ENCODE results near the gene ARID3A.

DNA sequence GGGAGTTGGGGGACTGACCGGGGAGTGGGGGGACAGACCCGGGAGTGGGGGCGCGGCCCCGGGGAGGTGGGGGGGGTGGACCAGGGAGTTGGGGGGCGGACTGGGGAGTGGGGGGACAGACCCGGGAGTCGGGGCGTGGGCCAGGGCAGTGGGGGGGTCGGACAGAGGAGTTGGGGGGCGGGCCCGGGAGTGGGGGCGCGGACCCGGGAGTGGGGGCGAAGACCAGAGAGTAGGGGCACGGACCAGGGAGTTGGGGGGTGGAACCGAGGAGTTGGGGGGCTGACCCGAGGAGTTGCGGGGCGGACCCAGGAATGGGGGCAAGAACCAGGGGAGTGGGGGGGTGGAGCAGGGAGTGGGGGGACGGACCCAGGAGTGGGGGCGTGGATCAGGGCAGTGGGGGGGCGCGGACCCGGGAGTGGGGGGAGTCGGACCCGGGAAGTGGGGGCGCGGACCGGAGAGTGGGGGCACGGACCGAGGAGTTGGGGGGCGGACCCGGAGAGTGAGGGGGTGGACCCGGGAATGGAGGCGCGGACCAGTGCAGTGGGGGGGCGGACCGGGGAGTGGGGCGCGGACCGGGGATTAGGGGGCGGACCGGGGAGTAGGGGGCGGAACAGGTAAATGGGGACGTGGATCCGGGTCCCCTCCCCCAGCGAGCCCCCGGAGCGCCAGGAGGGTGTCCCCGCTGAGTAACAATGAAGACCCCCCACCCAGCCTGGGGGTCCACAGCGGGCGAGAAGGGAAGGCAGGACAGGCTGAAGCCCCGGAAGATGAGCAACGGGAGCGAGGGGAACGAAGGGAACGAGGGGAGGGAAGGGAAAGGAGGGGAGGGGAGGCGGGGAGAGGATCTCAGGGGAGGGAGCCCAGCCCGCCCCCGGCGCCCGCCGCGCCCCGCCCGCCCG is 13.4 kb upstream of the ARID3A start:
- TF ChIP-seq POLR2AphosphoS5 (IDR thresholded peaks at IDR 0.05), result no peak
- TF ChIP-seq CTCF (IDR thresholded peaks at IDR 0.05), result no peak
